Measurements from ENCODE around the gene SEMA4G.

The SEMA4G gene

GRCh38 chr10:100928039-100928438 is 41.3 kb upstream of the SEMA4G start:
- TF ChIP-seq ISL1 (CRISPR knock-in tag; IDR thresholded peaks at IDR 0.05) (0 out of 2 replicates have a peak, but pooled peaks have one; percentile 15), TOX (CRISPR knock-in tag; IDR thresholded peaks at IDR 0.05; ENCODE audit: borderline replicate concordance) (no peak), BACH2 (CRISPR knock-in tag; IDR thresholded peaks at IDR 0.05; ENCODE audit: borderline replicate concordance) (no peak), ESRRG (CRISPR knock-in tag; IDR thresholded peaks at IDR 0.05) (no peak), TCF4 (CRISPR knock-in tag; IDR thresholded peaks at IDR 0.05; ENCODE audit: borderline replicate concordance) (no peak), CSDC2 (CRISPR knock-in tag; IDR thresholded peaks at IDR 0.05) (no peak)
- ATAC-seq: no peak

GRCh38 chr10:100930368-100930767 is 38.9 kb upstream of the SEMA4G start:
- no peak for TF ChIP-seq TCF4 (CRISPR knock-in tag; IDR thresholded peaks at IDR 0.05; ENCODE audit: borderline replicate concordance)

GRCh38 chr10:100934084-100934659 is 35.1 kb upstream of the SEMA4G start:
- TF ChIP-seq ZNF8 (CRISPR knock-in tag; IDR thresholded peaks at IDR 0.05): peak; percentile 91
- no peak for TF ChIP-seq POU6F1 (CRISPR knock-in tag; IDR thresholded peaks at IDR 0.05; ENCODE audit: borderline replicate concordance, low read depth)
- TF ChIP-seq PATZ1 (CRISPR knock-in tag; IDR thresholded peaks at IDR 0.05; ENCODE audit: borderline replicate concordance): no peak
- TF ChIP-seq ISL1 (CRISPR knock-in tag; IDR thresholded peaks at IDR 0.05): no peak
- TF ChIP-seq ZFP3 (CRISPR knock-in tag; IDR thresholded peaks at IDR 0.05): no peak
- TF ChIP-seq RARB (CRISPR knock-in tag; IDR thresholded peaks at IDR 0.05): no peak
- TF ChIP-seq BACH2 (CRISPR knock-in tag; IDR thresholded peaks at IDR 0.05; ENCODE audit: borderline replicate concordance): no peak
- peak; percentile 56; the same call in 1 of the 3 replicates for ATAC-seq

More at GRCh38 chr10:100930368-100930767, 38.9 kb upstream of the SEMA4G start:
- ATAC-seq: peak; percentile 71

GRCh38 chr10:100939763-100940344 is 29.4 kb upstream of the SEMA4G start:
- TF ChIP-seq RARB (CRISPR knock-in tag; IDR thresholded peaks at IDR 0.05): no peak
- no peak for TF ChIP-seq ZNF70 (CRISPR knock-in tag; IDR thresholded peaks at IDR 0.05)
- no peak for TF ChIP-seq ARNTL (CRISPR knock-in tag; IDR thresholded peaks at IDR 0.05; ENCODE audit: borderline replicate concordance, low read depth)
- TF ChIP-seq ISL1 (CRISPR knock-in tag; IDR thresholded peaks at IDR 0.05): no peak
- TF ChIP-seq GLIS3 (CRISPR knock-in tag; IDR thresholded peaks at IDR 0.05): no peak
- TF ChIP-seq ZNF565 (CRISPR knock-in tag; conservative IDR thresholded peaks at IDR 0.05; ENCODE audit: low read depth): no peak
- ATAC-seq: no peak

- no peak for ATAC-seq
- TF ChIP-seq ZNF8 (CRISPR knock-in tag; IDR thresholded peaks at IDR 0.05) (no peak), ZFP3 (CRISPR knock-in tag; IDR thresholded peaks at IDR 0.05) (no peak), POU6F1 (CRISPR knock-in tag; IDR thresholded peaks at IDR 0.05; ENCODE audit: borderline replicate concordance, low read depth) (no peak), TOX (CRISPR knock-in tag; IDR thresholded peaks at IDR 0.05; ENCODE audit: borderline replicate concordance) (no peak), PPARA (CRISPR knock-in tag; IDR thresholded peaks at IDR 0.05; ENCODE audit: borderline replicate concordance) (no peak), SNAI2 (CRISPR knock-in tag; IDR thresholded peaks at IDR 0.05) (no peak), TCF4 (CRISPR knock-in tag; IDR thresholded peaks at IDR 0.05; ENCODE audit: borderline replicate concordance) (no peak)
Measured at GRCh38 chr10:100942229-100942628, 27.1 kb upstream of the SEMA4G start.

- no peak for ATAC-seq
- TF ChIP-seq RARB (CRISPR knock-in tag; IDR thresholded peaks at IDR 0.05) (no peak), ISL1 (CRISPR knock-in tag; IDR thresholded peaks at IDR 0.05) (no peak), ZFP30 (CRISPR knock-in tag; IDR thresholded peaks at IDR 0.05) (no peak), PPARA (CRISPR knock-in tag; IDR thresholded peaks at IDR 0.05; ENCODE audit: borderline replicate concordance) (no peak), CSRNP3 (CRISPR knock-in tag; IDR thresholded peaks at IDR 0.05) (no peak), ZFP3 (CRISPR knock-in tag; IDR thresholded peaks at IDR 0.05) (no peak), TSHZ2 (CRISPR knock-in tag; IDR thresholded peaks at IDR 0.05) (no peak), CSDC2 (CRISPR knock-in tag; IDR thresholded peaks at IDR 0.05) (no peak), GLIS3 (CRISPR knock-in tag; IDR thresholded peaks at IDR 0.05) (no peak), ZNF8 (CRISPR knock-in tag; IDR thresholded peaks at IDR 0.05) (no peak)
Measured at GRCh38 chr10:100943508-100943907, 25.8 kb upstream of the SEMA4G start.

Measured in SK-N-SH treated with all-trans-retinoic acid at 6 μM for 48 hours (cell line).